GM12878 (cell line): ENCODE results near the gene SAPCD2.

Experiments
- BCL11A ChIP-seq: IDR thresholded peaks from 2 replicates; pipeline ENCODE4 v1.6.1; 2011; ENCODE audit warnings: low read depth, low read length
- CHD4 ChIP-seq: fragments of 200-600 bp; sonication (generic); IDR thresholded peaks from 2 replicates; pipeline ENCODE4 v1.6.1; 2016; ENCODE audit warnings: mild to moderate bottlenecking
- CREB1 ChIP-seq: IDR thresholded peaks from 2 replicates; pipeline ENCODE4 v1.6.1; 2012; ENCODE audit warnings: low read depth, mild to moderate bottlenecking, inconsistent platforms
- CTCF ChIP-seq, 3 experiments: IDR thresholded peaks in 2 of 3; conservative IDR thresholded peaks in 1 of 3; 2 replicates each; pipeline ENCODE4 v1.5.1; 2011; ENCODE audit warnings: low read depth in 3 of 3, low read length in 3 of 3, mild to moderate bottlenecking in 3 of 3, control low read depth in 2 of 3, moderate library complexity in 2 of 3, inconsistent platforms in 1 of 3, mixed read lengths in 1 of 3; ENCODE audit not compliant: control insufficient read depth in 2 of 3, insufficient read depth in 1 of 3; ENCODE audit errors: extremely low read depth in 1 of 3
- EP300 ChIP-seq, 2 experiments: fragments of 150-350 bp in 1 of 2; IDR thresholded peaks; 2 replicates each; pipeline ENCODE4 v1.6.1; 2011 to 2012; ENCODE audit warnings: low read depth in 2 of 2, low read length in 2 of 2, borderline replicate concordance in 1 of 2, improper control_type of control experiment in 1 of 2, inconsistent platforms in 1 of 2; ENCODE audit not compliant: control insufficient read depth in 1 of 2
- ESRRA ChIP-seq: IDR thresholded peaks from 2 replicates; pipeline ENCODE4 v1.6.1; 2012; ENCODE audit warnings: mild to moderate bottlenecking, low read length, improper control_type of control experiment
- MAX ChIP-seq: IDR thresholded peaks from 2 replicates; pipeline ENCODE4 v1.6.1; 2012; ENCODE audit warnings: low read depth, low read length, improper control_type of control experiment
- POLR2A ChIP-seq: IDR thresholded peaks from 2 replicates; pipeline ENCODE4 v1.6.1; 2011; ENCODE audit warnings: low read depth, mild to moderate bottlenecking, low read length
- POLR2AphosphoS5 ChIP-seq: IDR thresholded peaks from 2 replicates; pipeline ENCODE4 v1.6.1; 2011; ENCODE audit warnings: mild to moderate bottlenecking, low read length, inconsistent platforms
- SIN3A ChIP-seq: IDR thresholded peaks from 2 replicates; pipeline ENCODE4 v1.6.1; 2012; ENCODE audit warnings: low read depth, low read length, improper control_type of control experiment
- SMAD5 ChIP-seq: IDR thresholded peaks from 2 replicates; pipeline ENCODE4 v1.6.1; 2016; ENCODE audit warnings: antibody characterized with exemption, low read depth
- TAF1 ChIP-seq: IDR thresholded peaks from 2 replicates; pipeline ENCODE4 v1.6.1; 2011; ENCODE audit warnings: mild to moderate bottlenecking, low read depth, low read length, borderline replicate concordance
- TBL1XR1 ChIP-seq: IDR thresholded peaks from 2 replicates; pipeline ENCODE4 v1.6.1; 2012; ENCODE audit warnings: low read depth, low read length, improper control_type of control experiment
- ZSCAN29 ChIP-seq: fragments of 450-650 bp; IDR thresholded peaks from 2 replicates; pipeline ENCODE4 v1.6.1; 2017; ENCODE audit warnings: mild to moderate bottlenecking, moderate library complexity

GRCh38 chr9:137017791-137018497 lies 52.4 kb downstream of the SAPCD2 start:
- TF ChIP-seq TAF1: no peak
- TF ChIP-seq CTCF (IDR thresholded peaks at IDR 0.05 in 2 of 3, conservative IDR thresholded peaks at IDR 0.05 in 1 of 3; ENCODE audit: control insufficient read depth in 2 of 3, extremely low read depth in 1 of 3, insufficient read depth in 1 of 3, low read depth in 3 of 3, low read length in 3 of 3): no peak
- no peak for TF ChIP-seq TBL1XR1
- no peak for TF ChIP-seq CHD4
- TF ChIP-seq SIN3A: no peak
- TF ChIP-seq CREB1: no peak
- no peak for TF ChIP-seq EP300 (IDR thresholded peaks at IDR 0.05; ENCODE audit: borderline replicate concordance in 1 of 2, control insufficient read depth in 1 of 2, low read depth in 2 of 2, low read length in 2 of 2)
- no peak for TF ChIP-seq POLR2AphosphoS5
- TF ChIP-seq POLR2A: no peak
- no peak for TF ChIP-seq MAX
- no peak for TF ChIP-seq SMAD5
- no peak for TF ChIP-seq ESRRA
- TF ChIP-seq BCL11A: no peak
- no peak for TF ChIP-seq ZSCAN29
